22Rv1 (cell line): Measurements from ENCODE around the gene RNF187.

Experiments used
- H3K27ac ChIP-seq: fragments of 450-650 bp; 2 replicates; pipeline ENCODE4 v1.5.1; 2017
- CTCF ChIP-seq: fragments of 450-650 bp; IDR thresholded peaks from 2 replicates; pipeline ENCODE4 v1.5.1; 2017; ENCODE audit warnings: mild to moderate bottlenecking
- ZFX ChIP-seq: fragments of 450-650 bp; IDR thresholded peaks from 2 replicates; pipeline ENCODE4 v1.6.1; 2017; ENCODE audit warnings: antibody characterized with exemption, borderline replicate concordance

The RNF187 gene

GRCh38 chr1:228487336-228488124 lies at the start of gene RNF187:
Gene RNF187 (plus strand): TSS chr1:228487382.
- peak within 1 kb of the TSS; percentile 97 for H3K27ac ChIP-seq
- TF ChIP-seq CTCF (no peak; the same call in 1 of the 2 replicates), ZFX (no peak)

- TF ChIP-seq ZFX (no peak), CTCF (no peak)
These were observed 49.7 kb upstream of the RNF187 start for GRCh38 chr1:228437424-228437962.

GRCh38 chr1:228438266-228438665 lies 48.9 kb upstream of the RNF187 start:
- no peak overlapping the region for H3K27ac ChIP-seq

More at GRCh38 chr1:228437424-228437962, 49.7 kb upstream of the RNF187 start:
- no peak overlapping the region for H3K27ac ChIP-seq

GRCh38 chr1:228440761-228441500 lies 46.3 kb upstream of the RNF187 start:
- TF ChIP-seq CTCF (no peak), ZFX (no peak)
- H3K27ac ChIP-seq: no peak overlapping the region

More at GRCh38 chr1:228438266-228438665, 48.9 kb upstream of the RNF187 start:
- TF ChIP-seq CTCF (no peak), ZFX (no peak)

GRCh38 chr1:228443395-228443794 lies 43.8 kb upstream of the RNF187 start:
- TF ChIP-seq ZFX (no peak), CTCF (no peak)
- no peak overlapping the region for H3K27ac ChIP-seq

- peak overlapping the region; percentile 49 for H3K27ac ChIP-seq
- no peak for TF ChIP-seq CTCF
- TF ChIP-seq ZFX: no peak
These were observed 41.7 kb upstream of the RNF187 start for GRCh38 chr1:228445490-228445842.
